IMR-90 (cell line): Measurements from ENCODE around the gene RNF227. TPM values are rescaled to one million over a fixed set of nuclear protein-coding genes. Genes with fewer than 3 reads are reported as not detected.

ENCODE experiments used
- ATAC-seq: fragments of 200-7000 bp; cut with Tn5 transposase; 2 replicates; pipeline ENCODE4 v1.9.1; 2020; ENCODE audit warnings: low read depth, mild to moderate bottlenecking, moderate library complexity
- BruUV-seq: library from RNA; stranded (reverse); fragments of 400-500 nt; replicated peaks from 2 replicates; lab custom pipeline; 2021; lab: Mats Ljungman, UMichigan
- CTCF ChIA-PET: fragments of 300-600 bp; formaldehyde crosslinking; extraction: SDS; loops from one replicate; lab custom pipeline; 2021; ENCODE audit warnings: antibody characterized with exemption; lab: Yijun Ruan, JAX
- POLR2A ChIA-PET: fragments of 300-600 bp; sonication (Branson Sonifier 250); formaldehyde crosslinking; loops from one replicate; lab custom pipeline; 2022; ENCODE audit warnings: antibody characterized with exemption; ENCODE audit not compliant: unreplicated experiment; lab: Charles Lee
- DNase-seq: peaks from one replicate; pipeline ENCODE4 v3.0.0; 2013
- H2AFZ ChIP-seq: replicated peaks from 2 replicates; pipeline ENCODE3; 2013; ENCODE audit warnings: low read length, mild to moderate bottlenecking; ENCODE audit not compliant: poor library complexity
- H2AK5ac ChIP-seq: 2 replicates; pipeline ENCODE4 v1.6.1; 2013; ENCODE audit warnings: low read depth, low read length, inconsistent platforms
- H2AK9ac ChIP-seq: replicated peaks from 2 replicates; pipeline ENCODE3; 2013; ENCODE audit warnings: mild to moderate bottlenecking, low read depth, low read length, moderate library complexity; ENCODE audit not compliant: poor library complexity
- H2BK120ac ChIP-seq: 2 replicates; pipeline ENCODE4 v1.6.1; 2013; ENCODE audit warnings: low read depth, low read length, inconsistent platforms
- H2BK15ac ChIP-seq: 3 replicates; pipeline ENCODE4 v1.6.1; 2013; ENCODE audit warnings: low read depth, low read length, inconsistent platforms
- H2BK20ac ChIP-seq: 2 replicates; pipeline ENCODE4 v1.6.1; 2013; ENCODE audit warnings: low read depth, mild to moderate bottlenecking, inconsistent platforms, low read length, moderate library complexity
- H2BK5ac ChIP-seq: 2 replicates; pipeline ENCODE4 v1.6.1; 2013; ENCODE audit warnings: mild to moderate bottlenecking, low read depth, low read length, inconsistent platforms; ENCODE audit not compliant: poor library complexity, severe bottlenecking
- H3K14ac ChIP-seq: replicated peaks from 2 replicates; pipeline ENCODE4 v1.6.1; 2013; ENCODE audit warnings: low read depth, low read length, inconsistent platforms
- H3K18ac ChIP-seq: 2 replicates; pipeline ENCODE4 v1.6.1; 2013; ENCODE audit warnings: low read depth, low read length, control low read depth
- H3K23ac ChIP-seq: 2 replicates; pipeline ENCODE4 v1.6.1; 2013; ENCODE audit warnings: low read depth, low read length, inconsistent platforms
- H3K27ac ChIP-seq: 2 replicates; pipeline ENCODE4 v1.5.1; 2013; ENCODE audit warnings: mild to moderate bottlenecking, control low read depth, low read length; ENCODE audit not compliant: insufficient read depth
- H3K27me3 ChIP-seq: 2 replicates; pipeline ENCODE4 v1.6.1; 2013; ENCODE audit warnings: low read length; ENCODE audit not compliant: control insufficient read depth, insufficient read depth
- H3K36me3 ChIP-seq: 2 replicates; pipeline ENCODE4 v1.6.1; 2013; ENCODE audit warnings: low read length, mixed read lengths; ENCODE audit not compliant: control insufficient read depth, insufficient read depth
- H3K4ac ChIP-seq: 2 replicates; pipeline ENCODE4 v1.6.1; 2013; ENCODE audit warnings: low read depth, low read length, inconsistent platforms
- H3K4me1 ChIP-seq: 2 replicates; pipeline ENCODE4 v1.6.1; 2013; ENCODE audit warnings: low read length, mixed read lengths; ENCODE audit not compliant: control insufficient read depth, insufficient read depth
- H3K4me2 ChIP-seq: 2 replicates; pipeline ENCODE4 v1.6.1; 2013; ENCODE audit warnings: low read depth, mild to moderate bottlenecking, control low read depth, low read length, moderate library complexity
- H3K4me3 ChIP-seq: 2 replicates; pipeline ENCODE4 v1.5.1; 2013; ENCODE audit warnings: low read depth, mild to moderate bottlenecking, control low read depth, low read length, moderate library complexity; ENCODE audit not compliant: insufficient read depth
- H3K56ac ChIP-seq: 2 replicates; pipeline ENCODE4 v1.6.1; 2013; ENCODE audit warnings: low read length, inconsistent platforms; ENCODE audit not compliant: insufficient read depth; ENCODE audit errors: extremely low read depth
- H3K79me1 ChIP-seq, 2 experiments: 2 replicates each; pipeline ENCODE4 v1.6.1; 2013; ENCODE audit warnings: low read length in 2 of 2, inconsistent platforms in 1 of 2, low read depth in 1 of 2
- H3K9ac ChIP-seq: 2 replicates; pipeline ENCODE4 v1.6.1; 2013; ENCODE audit warnings: low read depth, low read length, control low read depth
- H3K9me1 ChIP-seq: 2 replicates; pipeline ENCODE4 v1.6.1; 2013; ENCODE audit warnings: low read length, inconsistent platforms; ENCODE audit not compliant: insufficient read depth
- H3K9me3 ChIP-seq: 2 replicates; pipeline ENCODE4 v1.6.1; 2013; ENCODE audit warnings: low read length; ENCODE audit not compliant: control insufficient read depth, insufficient read depth
- H4K20me1 ChIP-seq: 2 replicates; pipeline ENCODE4 v1.6.1; 2013; ENCODE audit warnings: low read length, inconsistent platforms; ENCODE audit not compliant: insufficient read depth
- H4K5ac ChIP-seq: 2 replicates; pipeline ENCODE4 v1.6.1; 2013; ENCODE audit warnings: mild to moderate bottlenecking, low read depth, low read length, control low read depth
- H4K8ac ChIP-seq, 2 experiments: 2 replicates each; pipeline ENCODE4 v1.6.1; 2013; ENCODE audit warnings: low read depth in 2 of 2, low read length in 2 of 2, control low read depth in 1 of 2, inconsistent platforms in 1 of 2
- H4K91ac ChIP-seq: 2 replicates; pipeline ENCODE4 v1.6.1; 2013; ENCODE audit warnings: low read depth, low read length, inconsistent platforms; ENCODE audit not compliant: insufficient read depth
- CHD1 ChIP-seq: IDR thresholded peaks from 2 replicates; pipeline ENCODE4 v1.6.1; 2012; ENCODE audit warnings: low read depth, low read length, improper control_type of control experiment
- FOS ChIP-seq: fragments of 150-350 bp; IDR thresholded peaks from 2 replicates; pipeline ENCODE4 v1.6.1; 2016; ENCODE audit warnings: low read depth, low read length
- MAZ ChIP-seq: IDR thresholded peaks from 2 replicates; pipeline ENCODE4 v1.6.1; 2012; ENCODE audit warnings: low read depth, mild to moderate bottlenecking, low read length, improper control_type of control experiment, moderate library complexity, borderline replicate concordance
- MXI1 ChIP-seq: IDR thresholded peaks from 2 replicates; pipeline ENCODE4 v1.6.1; 2012; ENCODE audit warnings: low read depth, mild to moderate bottlenecking, low read length, moderate library complexity, borderline replicate concordance
- NFE2L2 ChIP-seq: fragments of 150-350 bp; IDR thresholded peaks from 2 replicates; pipeline ENCODE4 v1.6.1; 2016; ENCODE audit warnings: low read depth, mild to moderate bottlenecking, low read length
- USF2 ChIP-seq: fragments of 150-350 bp; IDR thresholded peaks from 2 replicates; pipeline ENCODE4 v1.6.1; 2017; ENCODE audit warnings: mild to moderate bottlenecking, antibody characterized with exemption, low read length, low read depth
- WGBS, 2 experiments: methylation state at CpG; one replicate each; pipeline versions ENCODE4 v1.1.5 to v1.1.7; 2013; ENCODE audit warnings: missing lambda C conversion rate in 2 of 2; ENCODE audit not compliant: insufficient read length in 1 of 2; ENCODE audit errors: extremely low coverage in 2 of 2; 5-methylcytosine and 5-hydroxymethylcytosine counted together
- dilution Hi-C: fragments of 300-500 bp; cut with HindIII; formaldehyde crosslinking; loops from one replicate; pipeline ENCODE4 v1.14.3; 2018; ENCODE audit warnings: low sequenced_read_pairs; ENCODE audit not compliant: unreplicated experiment
- in situ Hi-C: fragments of 300-500 bp; cut with MboI; formaldehyde crosslinking; loops from 3 replicates; pipeline ENCODE4 v1.14.3; 2019; ENCODE audit warnings: low sequenced_read_pairs, inconsistent platforms, mixed read lengths
- intact Hi-C: fragments of 100-400 bp; cut with micrococcal nuclease; formaldehyde crosslinking; loops from 2 replicates; pipeline ENCODE4 v1.10.0; 2022
- polyA plus RNA-seq, 3 experiments: library from polyadenylated mRNA; depleted of rRNA; stranded (reverse); fragments of >200 nt; gene quantifications; 2 replicates each; pipeline ENCODE4 v1.2.3, GENCODE V29; 2012; ENCODE audit warnings: low replicate concordance in 1 of 3
- total RNA-seq: library from RNA; depleted of rRNA; stranded (reverse); fragments of >200 nt; gene quantifications from 2 replicates; pipeline ENCODE4 v1.2.3, GENCODE V29; 2012

The RNF227 gene
- total and polyA plus RNA-seq, 2 of the 4 experiments (the other 2 are of a cell fraction), result 1.3 to 3.1 TPM

DNA sequence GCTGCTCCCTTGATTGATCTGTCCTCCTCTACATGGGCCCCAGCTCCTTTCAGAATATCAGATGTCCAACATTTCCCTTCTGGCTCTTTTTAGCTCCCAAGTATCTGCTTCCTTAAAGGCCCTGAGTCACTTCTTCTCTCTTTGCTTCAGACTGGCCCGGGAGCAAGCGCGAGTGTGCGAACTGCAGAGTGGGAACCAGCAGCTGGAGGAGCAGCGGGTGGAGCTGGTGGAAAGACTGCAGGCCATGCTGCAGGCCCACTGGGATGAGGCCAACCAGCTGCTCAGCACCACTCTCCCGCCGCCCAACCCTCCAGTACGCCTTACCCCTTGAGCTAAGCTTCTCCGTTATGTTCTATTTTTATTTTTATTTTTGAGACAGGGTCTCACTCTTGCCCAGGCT, 28.2 kb upstream of the RNF227 start:
- 100% methylated on average over 1 of the region's 9 CpGs; no CpG with 5 or more reads in 1 of the 2 experiments for WGBS, 2 experiments
- H3K9me3 ChIP-seq, result no peaks in the 10 kb centered on the region
- dilution Hi-C loops, result no loop called here

More for the DNA sequence above, 28.2 kb upstream of the RNF227 start:
- no peak overlapping the region for H2BK15ac ChIP-seq
- intact Hi-C loops, result no loop called here
- no peaks in the 10 kb centered on the region; a peak in 1 of 4 replicates for H3K79me1 ChIP-seq
- H3K36me3 ChIP-seq, result peaks cover 67% of the 10 kb centered on the region
- no peak overlapping the region for H3K9ac ChIP-seq
- ATAC-seq (no peak), DNase-seq (no peak)
- no peak overlapping the region for H3K27ac ChIP-seq
- BruUV-seq, result no TSS peak
- H3K23ac ChIP-seq, result no peak overlapping the region
- no peak overlapping the region for H4K91ac ChIP-seq
- no peak overlapping the region for H4K8ac ChIP-seq
- no peak overlapping the region for H2AFZ ChIP-seq
- ChIA-PET POLR2A (no interaction called here), CTCF (interaction anchor here (1.4 kb wide), 1 partner anchor 11 kb away, joined by 6 read pairs; no protein-coding TSS in a partner anchor)
- H4K5ac ChIP-seq, result no peak overlapping the region
- no peak overlapping the region for H3K4me3 ChIP-seq
- H4K20me1 ChIP-seq, result no peaks in the 10 kb centered on the region
- no peaks in the 10 kb centered on the region for H3K4me1 ChIP-seq
- H3K56ac ChIP-seq, result no peak overlapping the region
- no peak overlapping the region for H3K4me2 ChIP-seq
- no peak overlapping the region for H3K18ac ChIP-seq
- H3K4ac ChIP-seq, result no peak overlapping the region
- in situ Hi-C loops, result no loop called here
- no peak overlapping the region for H2BK120ac ChIP-seq
- no peak overlapping the region for H2BK20ac ChIP-seq
- no peak overlapping the region for H3K14ac ChIP-seq
- no peak overlapping the region for H2AK5ac ChIP-seq
- no peaks in the 10 kb centered on the region for H3K9me1 ChIP-seq
- H2AK9ac ChIP-seq, result no peak overlapping the region
- H3K27me3 ChIP-seq, result no peaks in the 10 kb centered on the region
- TF ChIP-seq MXI1 (no peak), NFE2L2 (no peak), FOS (no peak), MAZ (no peak), USF2 (no peak), CHD1 (no peak)
- H2BK5ac ChIP-seq, result no peak overlapping the region
